Activated naive CD4-positive, alpha-beta T cell treated with anti-CD3 and anti-CD28 coated beads, Interleukin-2, amount 50 U/mL, for 24 hours (primary cell): ENCODE measurements around the gene CHIC2.

Source experiments
- H3K27ac Mint-ChIP-seq: one replicate; pipeline ENCODE4 v1.8.0; 2021; ENCODE audit warnings: mild to moderate bottlenecking, mixed read lengths
- H3K27me3 Mint-ChIP-seq: one replicate; pipeline ENCODE4 v1.8.0; 2021; ENCODE audit warnings: mixed read lengths
- H3K36me3 Mint-ChIP-seq: one replicate; pipeline ENCODE4 v1.8.0; 2021; ENCODE audit warnings: mixed read lengths
- H3K4me1 Mint-ChIP-seq: one replicate; pipeline ENCODE4 v1.8.0; 2021; ENCODE audit warnings: mixed read lengths
- H3K4me3 Mint-ChIP-seq: one replicate; pipeline ENCODE4 v1.8.0; 2021; ENCODE audit warnings: mild to moderate bottlenecking, mixed read lengths
- H3K9me3 Mint-ChIP-seq: one replicate; pipeline ENCODE4 v1.8.0; 2021; ENCODE audit warnings: mixed read lengths

Gene CHIC2

GRCh38 chr4:53963781-53964180 lies 100.6 kb downstream of the CHIC2 start:
- Mint-ChIP-seq H3K27ac (no peak overlapping the region), H3K4me1 (no peaks in the 10 kb centered on the region), H3K9me3 (no peaks in the 10 kb centered on the region), H3K4me3 (no peak overlapping the region), H3K27me3 (no peaks in the 10 kb centered on the region), H3K36me3 (no peaks in the 10 kb centered on the region)

DNA sequence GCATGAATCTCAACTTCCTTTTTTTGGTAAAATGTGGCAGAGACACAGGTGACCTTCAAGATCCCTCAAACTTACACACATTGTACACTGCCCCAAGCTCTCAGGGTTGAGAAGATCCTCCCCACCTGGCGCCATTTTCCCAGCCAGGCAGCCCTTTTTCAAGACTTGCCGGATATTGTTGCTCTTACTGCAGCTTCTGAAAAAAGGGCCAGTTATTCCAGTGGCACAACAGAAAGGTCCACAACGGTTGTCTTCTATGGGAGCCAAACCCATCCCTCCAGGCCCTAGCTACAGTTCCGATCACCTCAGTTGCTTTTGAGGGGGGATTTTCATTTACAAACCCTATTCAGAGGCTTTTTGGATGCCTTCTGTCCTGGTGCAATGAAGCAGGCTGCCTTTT lies 101.1 kb downstream of the CHIC2 start:
- H3K4me3 Mint-ChIP-seq = no peak overlapping the region
- H3K9me3 Mint-ChIP-seq = no peaks in the 10 kb centered on the region
- H3K4me1 Mint-ChIP-seq = no peaks in the 10 kb centered on the region
- no peaks in the 10 kb centered on the region for H3K36me3 Mint-ChIP-seq
- H3K27me3 Mint-ChIP-seq = no peaks in the 10 kb centered on the region
- H3K27ac Mint-ChIP-seq = no peak overlapping the region

GRCh38 chr4:53962516-53963225 lies 101.7 kb downstream of the CHIC2 start:
- no peak overlapping the region for H3K4me3 Mint-ChIP-seq
- H3K36me3 Mint-ChIP-seq = no peaks in the 10 kb centered on the region
- no peak overlapping the region for H3K27ac Mint-ChIP-seq
- no peaks in the 10 kb centered on the region for H3K4me1 Mint-ChIP-seq
- no peaks in the 10 kb centered on the region for H3K27me3 Mint-ChIP-seq
- H3K9me3 Mint-ChIP-seq = no peaks in the 10 kb centered on the region

GRCh38 chr4:53961351-53961750 lies 103.1 kb downstream of the CHIC2 start:
- H3K36me3 Mint-ChIP-seq = no peaks in the 10 kb centered on the region
- no peak overlapping the region for H3K4me3 Mint-ChIP-seq
- H3K4me1 Mint-ChIP-seq = no peaks in the 10 kb centered on the region
- no peak overlapping the region for H3K27ac Mint-ChIP-seq
- H3K9me3 Mint-ChIP-seq = no peaks in the 10 kb centered on the region
- no peaks in the 10 kb centered on the region for H3K27me3 Mint-ChIP-seq

- Mint-ChIP-seq H3K9me3 (no peaks in the 10 kb centered on the region), H3K27ac (no peak overlapping the region), H3K27me3 (no peaks in the 10 kb centered on the region), H3K4me1 (no peaks in the 10 kb centered on the region), H3K4me3 (no peak overlapping the region), H3K36me3 (no peaks in the 10 kb centered on the region)
These were observed 103.6 kb downstream of the CHIC2 start for GRCh38 chr4:53960843-53961242.
